PC-3 (cell line): Measurements from ENCODE around the gene CYB5R2.

Source experiments
- EZH2phosphoT487 ChIP-seq: fragments of 300-600 bp; sonication (generic); IDR thresholded peaks from 2 replicates; pipeline ENCODE4 v1.6.1; 2018; ENCODE audit warnings: mild to moderate bottlenecking, antibody characterized with exemption, low read length, borderline replicate concordance
- TF ChIP-seq, protein P1 (sequence below): fragments of 300-600 bp; sonication (generic); conservative IDR thresholded peaks from 2 replicates; pipeline ENCODE4 v1.5.1; 2017; ENCODE audit warnings: antibody characterized with exemption, low read depth, mild to moderate bottlenecking, low read length

- TF ChIP-seq, protein P1, sequence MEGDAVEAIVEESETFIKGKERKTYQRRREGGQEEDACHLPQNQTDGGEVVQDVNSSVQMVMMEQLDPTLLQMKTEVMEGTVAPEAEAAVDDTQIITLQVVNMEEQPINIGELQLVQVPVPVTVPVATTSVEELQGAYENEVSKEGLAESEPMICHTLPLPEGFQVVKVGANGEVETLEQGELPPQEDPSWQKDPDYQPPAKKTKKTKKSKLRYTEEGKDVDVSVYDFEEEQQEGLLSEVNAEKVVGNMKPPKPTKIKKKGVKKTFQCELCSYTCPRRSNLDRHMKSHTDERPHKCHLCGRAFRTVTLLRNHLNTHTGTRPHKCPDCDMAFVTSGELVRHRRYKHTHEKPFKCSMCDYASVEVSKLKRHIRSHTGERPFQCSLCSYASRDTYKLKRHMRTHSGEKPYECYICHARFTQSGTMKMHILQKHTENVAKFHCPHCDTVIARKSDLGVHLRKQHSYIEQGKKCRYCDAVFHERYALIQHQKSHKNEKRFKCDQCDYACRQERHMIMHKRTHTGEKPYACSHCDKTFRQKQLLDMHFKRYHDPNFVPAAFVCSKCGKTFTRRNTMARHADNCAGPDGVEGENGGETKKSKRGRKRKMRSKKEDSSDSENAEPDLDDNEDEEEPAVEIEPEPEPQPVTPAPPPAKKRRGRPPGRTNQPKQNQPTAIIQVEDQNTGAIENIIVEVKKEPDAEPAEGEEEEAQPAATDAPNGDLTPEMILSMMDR = no peak
- TF ChIP-seq EZH2phosphoT487 = no peak
These were observed 30.6 kb downstream of the CYB5R2 start for GRCh38 chr11:7642747-7643146.
